NOMO-1 (cell line): Measurements from ENCODE around the gene FBXW8.

Experiments used
- DNase-seq, 2 experiments: peaks; one replicate each; lab custom pipeline; 2025; ENCODE audit not compliant: unreplicated experiment in 2 of 2; lab: John Stamatoyannopoulos, UW

FBXW8 gene

DNA sequence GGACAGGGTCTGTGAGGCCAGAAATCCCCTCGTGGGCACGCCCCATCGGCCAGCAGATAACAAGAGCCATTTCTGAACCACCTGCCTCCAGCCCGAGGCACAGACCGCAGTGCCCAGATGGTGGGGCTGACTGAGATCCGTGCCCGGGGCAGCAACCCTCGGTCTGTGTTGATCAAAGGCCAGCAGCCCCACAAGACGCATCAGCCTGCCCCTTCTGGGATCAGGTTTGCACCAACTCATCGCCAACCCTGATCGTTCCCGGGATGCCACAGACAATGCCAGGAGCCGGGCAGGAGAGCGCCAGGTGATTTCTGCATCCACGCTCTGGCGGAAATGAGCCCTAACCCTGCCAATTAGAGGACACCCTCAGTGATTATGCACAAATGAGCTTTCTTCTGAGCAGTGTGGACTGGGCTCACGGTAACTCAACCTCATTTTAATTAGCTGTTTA lies 124.0 kb downstream of the FBXW8 start:
- no peak for DNase-seq

DNA sequence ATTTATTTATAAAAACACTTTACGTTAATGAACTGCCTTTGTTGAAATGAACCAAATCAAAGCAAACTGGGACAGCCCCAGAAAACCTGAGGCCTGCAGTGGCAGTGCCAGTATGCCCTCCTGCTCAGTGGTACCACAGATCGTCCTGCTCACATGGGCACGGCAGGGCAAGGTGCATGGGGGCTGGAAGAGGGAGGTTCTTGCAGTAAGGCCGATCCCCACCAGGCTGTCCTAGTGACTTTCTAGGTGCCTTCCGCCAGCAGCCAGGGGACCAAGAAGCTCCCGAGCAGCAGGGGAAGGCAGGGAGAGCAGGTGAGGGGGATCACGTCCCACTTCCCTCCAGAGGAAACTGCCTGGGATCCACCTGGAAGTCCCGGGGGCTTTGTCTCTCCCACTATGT lies 124.5 kb downstream of the FBXW8 start:
- no peak for DNase-seq

DNA sequence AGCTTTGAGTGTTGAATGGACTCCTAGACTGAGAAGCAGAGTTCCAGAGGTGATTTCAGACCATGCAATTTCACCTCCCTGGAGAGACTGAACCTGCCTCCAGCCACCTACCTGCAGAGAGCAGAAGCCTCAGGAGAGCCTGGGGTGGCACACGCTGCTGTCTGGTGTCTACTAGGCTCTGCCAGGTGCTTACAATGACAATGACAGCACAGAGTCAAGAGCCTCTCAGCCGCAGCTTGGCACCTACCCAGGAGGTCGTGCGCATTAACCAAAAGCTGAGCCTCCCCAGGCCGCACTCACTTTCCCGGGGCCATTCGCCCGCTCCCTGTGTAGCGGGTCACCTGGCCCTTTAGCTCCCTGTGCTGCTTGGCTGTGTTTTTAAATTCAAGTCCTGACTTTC lies 125.3 kb downstream of the FBXW8 start:
- DNase-seq, result no peak

DNA sequence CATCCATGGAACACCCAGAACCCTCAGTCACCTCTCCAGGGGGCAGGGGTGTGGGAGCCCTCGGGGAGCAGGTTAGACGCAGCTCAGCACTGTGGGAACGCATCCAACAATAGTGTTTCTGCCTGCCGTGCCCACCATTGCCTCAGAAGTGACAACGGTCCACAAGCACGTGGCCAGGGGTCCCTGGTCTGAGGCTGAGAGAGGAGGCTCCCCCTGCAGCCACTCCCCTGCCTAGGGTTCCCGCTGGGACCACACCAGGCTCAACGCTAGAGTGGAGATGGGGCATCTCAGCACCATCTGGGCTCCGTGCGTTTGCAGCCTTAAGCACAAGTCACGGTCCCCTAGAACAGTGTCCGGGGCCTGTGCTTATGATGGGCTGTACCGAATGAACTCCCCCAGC lies 125.8 kb downstream of the FBXW8 start:
- DNase-seq, result no peak

DNA sequence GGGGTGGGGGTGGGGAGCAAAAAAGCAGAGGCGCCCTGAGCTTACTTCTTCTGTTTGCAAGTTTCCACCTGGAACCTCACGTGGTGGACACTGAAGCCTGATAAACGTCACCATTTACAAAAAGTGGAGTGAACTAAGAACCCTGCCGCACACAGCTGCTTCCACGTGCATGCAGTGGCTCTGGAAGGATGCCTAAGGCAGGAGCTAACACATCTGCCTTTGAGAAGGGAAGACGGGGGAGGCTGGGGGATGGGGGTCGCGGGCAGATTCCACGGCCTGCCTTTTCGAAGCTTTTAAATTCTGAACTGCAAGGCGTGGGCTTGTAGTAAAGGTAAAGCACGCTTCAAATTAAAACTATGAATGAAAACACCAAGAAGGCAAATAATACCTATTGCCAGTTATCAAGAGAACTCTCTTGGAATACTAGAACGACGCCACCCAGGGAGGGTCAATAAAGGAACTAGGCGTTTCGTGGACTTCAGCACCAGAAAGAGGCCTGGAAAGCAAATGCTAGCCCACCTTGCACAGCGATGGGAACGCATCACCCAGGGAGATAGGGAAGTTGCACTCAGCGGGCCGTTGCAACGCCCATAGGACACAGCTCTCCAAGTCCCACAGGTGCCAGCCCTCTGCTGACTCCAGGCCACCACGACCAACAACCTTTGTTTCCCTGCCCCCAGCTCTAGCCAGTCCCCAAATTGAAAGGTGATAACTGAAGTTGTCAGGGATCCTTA lies 126.7 kb downstream of the FBXW8 start:
- DNase-seq, result no peak

DNA sequence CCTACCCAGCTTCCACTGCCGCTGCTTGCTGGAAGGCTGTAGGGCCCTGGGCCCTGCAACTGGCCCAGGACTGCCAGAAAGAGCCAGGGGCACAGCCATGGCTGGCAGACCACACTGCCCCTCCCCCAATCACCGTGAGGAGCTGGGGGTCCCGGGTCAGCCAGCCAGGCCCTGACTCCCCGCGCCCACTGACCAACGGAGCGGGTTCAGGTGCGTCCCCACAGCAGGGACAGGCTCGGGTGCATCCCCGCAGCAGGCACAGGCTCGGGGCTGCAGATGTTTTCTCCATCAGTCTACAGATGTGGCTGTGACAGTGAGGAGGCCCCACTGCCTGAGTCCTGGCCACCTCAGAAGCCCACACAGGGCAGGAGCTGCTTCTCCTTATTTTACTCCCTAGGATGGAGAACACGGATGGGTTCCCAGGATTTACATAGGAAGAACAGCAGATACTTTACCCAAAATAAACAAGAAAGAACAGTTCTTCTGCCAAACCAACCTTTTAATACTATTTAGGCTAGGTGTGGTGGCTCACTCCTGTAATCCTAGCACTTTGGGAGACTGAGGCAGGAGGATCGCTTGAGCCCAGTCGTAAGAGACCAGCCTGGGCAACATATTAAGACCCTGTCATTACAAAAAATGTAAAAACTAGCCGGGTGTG lies 127.4 kb downstream of the FBXW8 start:
- DNase-seq, result no peak

DNA sequence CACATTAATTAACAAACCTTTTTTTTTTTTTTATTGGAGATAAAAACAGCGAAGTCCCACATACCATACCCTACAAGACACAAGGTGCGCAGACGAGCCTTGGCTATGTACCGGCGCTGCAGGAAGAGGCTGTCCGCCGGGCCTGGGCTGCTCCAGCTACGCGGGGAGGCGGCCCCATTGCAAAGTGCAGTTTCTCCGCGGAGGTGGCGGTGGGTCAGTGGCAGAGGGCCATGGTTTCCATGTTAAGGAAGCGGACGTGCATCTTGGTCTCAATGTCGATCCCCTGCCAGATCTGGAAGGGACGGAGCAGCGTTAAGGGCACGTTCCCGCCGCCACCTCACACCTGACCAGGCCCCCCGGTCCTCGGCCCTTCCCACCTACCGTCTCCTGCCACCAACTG lies 128.2 kb downstream of the FBXW8 start:
- no peak for DNase-seq

DNA sequence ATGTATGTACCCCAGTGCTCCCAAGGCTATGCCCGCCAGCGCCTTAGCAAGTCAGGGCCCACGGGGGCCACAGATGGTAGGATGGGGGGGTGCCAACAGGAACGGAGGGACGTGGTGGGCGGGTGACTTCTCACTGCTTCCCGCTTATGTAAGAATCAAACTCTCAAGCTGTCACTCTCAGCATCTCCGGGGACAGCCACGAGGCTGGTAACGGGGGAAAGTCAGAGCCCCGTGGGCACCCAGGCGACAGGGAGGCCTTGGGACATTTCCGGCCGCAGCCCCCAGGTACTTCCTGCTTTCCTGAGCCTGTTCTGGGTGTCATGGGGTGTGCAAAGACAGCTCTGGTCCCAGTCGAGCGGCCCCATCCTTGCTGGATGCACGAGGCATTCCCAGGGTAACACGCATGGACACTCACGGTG lies 129.2 kb downstream of the FBXW8 start:
- DNase-seq, result no peak

DNA sequence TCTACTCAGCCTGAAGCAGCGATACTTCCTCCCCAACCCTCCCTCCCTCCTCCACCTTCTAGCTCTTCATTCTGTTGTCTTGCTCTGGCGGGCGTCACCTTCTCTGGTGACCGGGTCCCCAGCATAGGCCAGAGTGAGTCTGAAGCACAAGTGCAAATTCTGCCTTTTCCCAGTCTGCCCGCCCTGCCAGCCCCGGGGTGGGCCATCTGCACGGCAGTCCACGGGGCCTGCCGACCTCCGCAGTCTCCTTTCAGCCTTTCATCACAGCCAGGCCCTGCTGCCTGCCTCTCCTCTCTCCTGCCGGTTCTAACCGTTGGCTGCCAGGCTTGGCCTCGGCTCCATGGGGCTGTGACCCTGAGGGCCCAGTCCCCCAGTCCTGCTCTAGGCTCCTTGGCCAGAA lies 129.7 kb downstream of the FBXW8 start:
- DNase-seq, result no peak

DNA sequence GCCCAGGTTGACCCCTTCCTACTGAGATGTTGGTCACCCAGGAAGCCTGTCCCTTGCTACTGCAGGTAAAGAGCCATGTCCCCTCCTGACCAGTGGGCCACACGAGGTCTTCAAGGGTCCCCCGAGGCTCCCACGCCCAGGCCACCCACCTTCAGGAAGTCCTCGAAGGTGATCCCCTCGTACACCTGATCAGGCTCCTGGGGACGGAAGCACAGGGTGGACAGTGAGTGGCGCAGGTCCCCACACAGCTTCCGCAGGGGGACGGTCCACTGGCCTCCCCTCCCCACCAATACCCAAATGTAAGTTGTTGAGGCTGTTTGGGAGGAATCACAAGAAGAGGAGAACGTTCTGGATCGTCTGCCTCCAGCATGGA lies 131.0 kb downstream of the FBXW8 start:
- no peak for DNase-seq

DNA sequence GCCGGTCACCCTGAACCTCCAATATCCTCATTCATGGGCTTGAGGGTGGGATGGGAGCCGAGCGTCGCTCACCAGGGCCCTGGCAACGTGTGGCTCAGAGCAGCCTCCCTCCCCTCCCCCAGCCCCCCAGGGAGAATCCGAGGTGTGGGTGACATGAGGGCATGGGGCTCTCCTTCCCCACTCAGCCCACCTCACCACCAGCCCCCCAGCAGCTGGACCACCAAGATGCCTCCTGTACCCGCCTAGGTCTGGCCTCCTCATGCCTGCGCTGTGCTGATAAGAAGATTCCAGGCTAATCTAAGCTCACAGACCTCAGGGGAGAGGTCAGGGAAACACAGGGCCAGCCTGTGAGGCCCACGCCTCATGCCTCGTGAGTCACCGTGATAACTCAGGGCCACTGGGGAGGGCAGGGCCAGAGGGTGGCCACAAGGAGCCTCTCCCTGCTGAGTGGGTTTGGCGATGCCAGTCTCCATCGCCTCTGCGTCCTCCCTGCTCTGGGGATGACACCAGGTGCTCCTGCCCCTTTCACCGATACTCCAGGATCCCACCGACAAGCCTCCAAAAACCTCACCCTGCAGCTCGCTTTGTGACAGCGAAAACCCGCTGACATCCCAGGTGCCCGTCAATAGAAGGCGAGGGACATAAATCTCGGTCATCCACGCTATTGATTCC lies 131.6 kb downstream of the FBXW8 start:
- DNase-seq, result no peak

DNA sequence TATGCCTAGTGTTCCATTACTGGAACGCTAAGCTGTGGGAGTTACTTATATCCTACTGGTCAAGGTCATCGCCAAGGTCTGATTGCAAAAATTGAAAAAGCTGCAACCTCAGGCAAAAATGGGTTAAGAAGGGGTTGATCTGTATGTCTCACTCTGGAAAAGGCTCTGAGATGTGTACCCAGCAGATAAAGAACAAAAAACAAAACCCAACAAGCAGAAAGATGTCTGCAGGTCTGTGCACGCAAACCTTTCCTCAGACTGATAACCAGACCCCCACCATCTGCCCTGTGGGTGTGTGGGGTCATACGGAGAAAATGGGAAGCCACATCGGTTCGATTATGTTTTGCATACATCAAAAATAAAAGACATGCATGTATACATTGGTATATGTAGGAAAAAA lies 132.1 kb downstream of the FBXW8 start:
- no peak for DNase-seq

DNA sequence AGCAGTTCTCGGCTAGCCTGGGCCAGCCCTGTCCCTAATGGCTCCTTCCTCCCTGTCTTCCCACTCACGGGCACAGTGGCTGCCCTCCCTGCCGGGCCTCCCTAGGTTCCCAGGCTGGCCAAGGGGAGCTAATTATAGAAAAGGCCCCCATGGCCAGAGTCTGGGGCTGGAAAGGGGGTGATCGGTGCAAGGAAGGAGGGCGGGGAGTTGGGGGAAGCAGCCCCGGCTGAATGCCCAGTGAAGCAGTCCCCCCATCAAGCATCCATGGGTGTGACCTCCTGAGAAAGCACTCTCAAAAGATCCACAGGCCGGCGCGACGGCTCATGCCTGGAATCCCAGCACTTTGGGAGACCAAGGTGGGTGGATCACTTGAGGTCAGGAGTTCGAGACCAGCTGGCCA lies 133.6 kb downstream of the FBXW8 start:
- DNase-seq, result no peak

DNA sequence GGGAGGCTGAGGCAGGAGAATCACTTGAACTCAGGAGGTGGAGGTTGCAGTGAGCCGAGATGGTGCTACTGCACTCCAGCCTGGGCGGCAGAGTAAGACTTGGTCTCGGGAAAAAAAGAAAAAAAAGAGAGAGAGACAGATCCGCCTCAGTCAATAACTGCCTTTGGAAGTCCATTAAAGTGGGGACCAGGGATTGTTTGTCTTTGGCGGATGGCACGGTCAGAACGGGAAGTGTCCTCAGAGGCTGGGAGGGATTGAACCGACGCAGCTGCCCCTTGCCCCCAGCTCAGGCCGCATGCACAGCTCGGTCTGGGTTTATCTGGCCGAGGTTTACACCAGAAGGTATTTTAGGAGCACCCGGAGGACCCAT lies 134.0 kb downstream of the FBXW8 start:
- no peak for DNase-seq

DNA sequence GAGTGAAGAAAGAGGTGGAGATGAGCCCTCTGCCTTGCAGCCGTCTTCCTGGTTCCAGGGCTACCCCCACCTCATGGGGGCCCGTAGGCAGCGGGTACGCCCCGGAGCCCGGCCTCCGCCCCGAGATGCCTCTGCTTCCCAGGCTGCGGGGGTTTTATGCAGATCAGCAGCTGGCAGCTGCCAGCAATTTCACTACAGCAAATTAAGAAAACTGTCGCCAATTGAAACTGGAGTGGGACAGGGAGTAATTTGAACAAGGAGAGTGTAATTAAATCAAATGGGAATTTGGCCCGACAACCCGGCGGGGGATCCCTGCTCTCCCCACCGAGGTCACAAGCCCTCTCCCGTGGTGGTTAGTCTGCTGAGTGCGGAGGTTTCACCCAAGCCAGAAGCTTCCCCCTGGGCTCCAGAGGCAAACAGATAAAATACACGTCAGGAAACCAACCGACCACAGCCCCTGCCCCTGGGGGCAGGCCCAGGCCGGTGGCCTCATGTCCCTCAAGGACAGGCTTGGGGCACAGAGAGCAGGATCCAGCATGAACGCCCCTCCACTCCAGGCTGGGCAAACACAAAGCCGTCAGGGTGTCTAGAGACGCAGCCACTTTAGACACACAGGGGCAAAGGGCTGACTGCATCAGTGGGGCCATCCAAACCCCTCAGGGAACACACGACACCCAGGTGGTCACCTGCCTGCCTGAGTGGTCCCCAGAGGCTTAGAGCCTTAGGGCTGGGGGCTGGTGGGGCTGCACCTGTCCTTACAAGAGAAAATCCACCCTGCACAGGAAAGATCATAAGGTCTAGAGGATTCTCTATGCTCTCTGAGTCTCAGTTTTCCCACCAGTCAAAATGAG lies 134.6 kb downstream of the FBXW8 start:
- DNase-seq, result no peak

DNA sequence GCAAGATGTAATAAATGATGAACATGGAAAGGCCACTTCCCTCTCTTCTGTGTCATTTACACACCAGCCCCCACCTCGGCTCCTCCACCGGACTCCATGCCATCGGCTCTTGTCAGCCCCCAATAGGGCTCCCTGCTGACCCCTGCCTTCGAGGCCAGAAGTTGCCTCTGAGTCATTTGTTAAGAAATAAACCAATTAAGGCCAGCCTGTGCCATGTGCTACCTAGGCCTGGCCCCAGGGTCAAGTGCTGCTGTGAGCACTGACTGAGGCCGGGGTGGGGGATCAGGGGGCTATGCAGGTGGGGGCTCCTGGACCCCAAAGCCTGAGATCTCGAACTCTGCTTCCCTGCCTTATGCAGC lies 135.2 kb downstream of the FBXW8 start:
- no peak for DNase-seq

DNA sequence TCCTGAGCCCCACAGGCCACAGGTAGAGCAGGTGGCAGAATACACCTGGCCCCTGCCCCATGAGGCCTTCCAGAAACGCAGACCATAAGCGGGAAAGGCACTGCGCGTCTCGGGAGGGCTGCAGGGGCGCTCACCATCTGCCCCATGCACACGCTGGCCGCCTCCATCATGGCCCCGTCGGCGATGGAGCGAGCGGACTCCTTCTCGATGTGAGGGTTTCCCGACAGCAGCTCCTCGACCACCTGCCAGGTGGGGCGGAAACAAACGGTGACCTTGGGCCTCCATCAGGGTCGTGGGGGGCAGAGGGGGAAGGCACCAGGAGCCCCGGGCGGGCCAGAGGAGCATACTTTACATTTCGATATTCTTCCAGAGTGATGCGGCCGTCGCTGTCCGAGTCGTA lies 135.7 kb downstream of the FBXW8 start:
- DNase-seq, result no peak

DNA sequence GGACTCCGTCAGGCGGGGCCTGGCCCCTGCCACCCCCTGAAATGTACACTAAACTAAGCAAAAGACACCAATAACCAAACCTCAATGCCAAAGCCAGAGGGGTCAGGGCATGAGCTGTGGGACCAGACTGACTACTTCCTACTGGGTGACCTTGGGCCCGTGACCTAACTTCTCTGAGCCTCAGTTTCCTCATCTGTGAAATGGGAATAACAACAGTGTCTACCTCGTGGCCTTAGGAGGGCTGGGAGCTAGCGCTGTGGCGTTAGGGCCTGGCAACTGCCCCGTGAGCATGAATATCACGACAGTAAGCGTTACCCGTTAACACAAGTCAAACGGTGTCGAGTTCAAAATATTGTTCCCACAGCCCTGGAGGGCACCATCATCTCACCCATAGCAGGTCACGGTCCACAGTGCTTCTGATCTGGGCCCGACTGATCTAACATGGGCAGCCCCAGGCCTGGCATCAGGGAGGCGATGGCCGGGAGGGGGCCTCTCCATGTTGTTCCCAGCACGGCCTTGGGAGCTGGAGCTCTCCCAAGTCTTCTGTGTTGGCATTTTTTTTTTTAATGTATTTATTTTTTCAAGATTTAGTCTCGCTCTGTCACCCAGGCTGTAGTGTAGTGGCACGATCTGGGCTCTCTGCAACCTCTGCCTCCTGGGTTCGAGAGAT lies 136.2 kb downstream of the FBXW8 start:
- DNase-seq, result no peak

DNA sequence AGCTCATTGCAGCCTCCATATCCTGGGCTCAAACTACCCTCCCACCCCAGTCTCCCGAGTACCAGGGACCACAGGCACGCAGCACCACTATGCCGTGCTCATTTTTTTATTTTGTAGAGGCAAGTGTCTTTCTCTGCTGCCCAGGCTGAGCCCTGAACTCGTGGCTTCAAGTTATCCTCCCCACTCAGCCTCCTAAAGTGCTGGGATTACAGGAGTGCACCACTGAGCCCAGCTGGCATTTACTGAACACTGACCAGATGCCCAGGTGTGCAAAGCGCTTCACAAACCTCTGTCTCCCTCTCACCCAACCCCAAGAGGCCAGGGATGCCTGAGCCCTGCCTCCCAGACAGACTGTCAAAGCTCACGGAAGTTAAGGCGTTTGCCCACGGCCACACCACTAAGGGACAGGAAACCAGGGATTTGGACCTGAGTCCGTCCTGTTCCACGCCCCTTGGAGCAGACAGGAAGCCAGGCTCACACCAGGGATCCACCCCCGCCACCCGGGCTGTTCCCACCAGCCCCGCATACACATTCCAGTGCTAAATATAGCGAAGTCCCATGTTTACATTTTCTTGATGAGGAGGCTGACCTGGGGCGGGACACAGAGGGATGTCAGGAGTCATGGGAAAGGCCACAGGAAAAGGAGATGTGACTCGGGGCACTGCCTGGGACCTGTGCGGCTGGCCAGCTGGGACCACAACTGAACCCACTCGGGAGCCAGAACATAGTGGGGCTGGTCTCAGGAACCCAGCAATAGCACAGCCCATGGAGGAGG lies 137.2 kb downstream of the FBXW8 start:
- no peak for DNase-seq

DNA sequence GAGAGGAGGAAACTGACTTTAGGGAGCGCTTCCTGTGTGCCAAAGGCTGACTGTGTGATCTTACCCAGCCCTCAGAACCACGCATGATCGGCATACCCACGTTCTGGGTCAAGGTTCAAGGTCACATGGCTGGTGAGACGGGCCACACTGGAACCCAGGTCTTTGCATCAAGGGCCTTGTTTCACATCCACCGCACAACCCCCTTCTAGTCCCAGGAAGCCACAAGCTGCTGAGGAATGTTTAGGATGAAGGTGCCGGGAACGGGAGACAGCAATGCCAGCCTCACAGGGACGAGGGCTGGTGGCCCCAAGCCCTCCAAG lies 137.8 kb downstream of the FBXW8 start:
- no peak for DNase-seq
